H9 (cell line): Measurements from ENCODE around the gene HMGA1. TPM values are rescaled to one million over a fixed set of nuclear protein-coding genes. Genes with fewer than 3 reads are reported as not detected.

ENCODE experiments used
- DNase-seq: peaks from one replicate; pipeline ENCODE4 v3.0.0-alpha.2; 2017
- H2AFZ ChIP-seq: one replicate; pipeline ENCODE4 v1.6.1; 2013; ENCODE audit warnings: mild to moderate bottlenecking, low read length, control low read depth, moderate library complexity
- H2AK5ac ChIP-seq: 2 replicates; pipeline ENCODE4 v1.6.1; 2013; ENCODE audit warnings: low read length, control low read depth, mixed read lengths; ENCODE audit not compliant: insufficient read length
- H2BK120ac ChIP-seq: one replicate; pipeline ENCODE4 v1.6.1; 2013; ENCODE audit warnings: low read depth, mild to moderate bottlenecking, low read length, control low read depth, inconsistent platforms; ENCODE audit not compliant: poor library complexity, severe bottlenecking
- H2BK12ac ChIP-seq: 2 replicates; pipeline ENCODE4 v1.6.1; 2013; ENCODE audit warnings: low read length, control low read depth, mixed read lengths, low read depth; ENCODE audit not compliant: insufficient read length
- H2BK15ac ChIP-seq: 2 replicates; pipeline ENCODE4 v1.6.1; 2013; ENCODE audit warnings: low read depth, low read length, control low read depth
- H2BK20ac ChIP-seq: one replicate; pipeline ENCODE4 v1.6.1; 2013; ENCODE audit warnings: low read depth, mild to moderate bottlenecking, low read length, control low read depth, inconsistent platforms; ENCODE audit not compliant: poor library complexity, severe bottlenecking
- H2BK5ac ChIP-seq: 2 replicates; pipeline ENCODE4 v1.6.1; 2013; ENCODE audit warnings: low read length, control low read depth, mixed read lengths; ENCODE audit not compliant: insufficient read length
- H3K14ac ChIP-seq: 2 replicates; pipeline ENCODE4 v1.6.1; 2013; ENCODE audit warnings: low read length, control low read depth; ENCODE audit not compliant: insufficient read depth
- H3K18ac ChIP-seq: 2 replicates; pipeline ENCODE4 v1.6.1; 2013; ENCODE audit warnings: low read depth, mild to moderate bottlenecking, mixed read lengths, low read length, control low read depth; ENCODE audit not compliant: insufficient read length
- H3K23ac ChIP-seq: 2 replicates; pipeline ENCODE4 v1.6.1; 2013; ENCODE audit warnings: low read length, control low read depth, mixed read lengths, low read depth; ENCODE audit not compliant: insufficient read length
- H3K23me2 ChIP-seq: 2 replicates; pipeline ENCODE4 v1.6.1; 2013; ENCODE audit warnings: low read depth, mild to moderate bottlenecking, mixed read lengths, low read length, control low read depth; ENCODE audit not compliant: insufficient read length, poor library complexity, severe bottlenecking
- H3K27ac ChIP-seq: 2 replicates; pipeline ENCODE4 v1.5.1; 2013; ENCODE audit warnings: low read length, control low read depth, mixed read lengths, low read depth; ENCODE audit not compliant: insufficient read length
- H3K27me3 ChIP-seq: 2 replicates; pipeline ENCODE4 v1.6.1; 2013; ENCODE audit warnings: low read length, control low read depth, inconsistent platforms; ENCODE audit not compliant: insufficient read depth
- H3K4ac ChIP-seq: 2 replicates; pipeline ENCODE4 v1.6.1; 2013; ENCODE audit warnings: low read depth, mild to moderate bottlenecking, control low read depth, inconsistent platforms, low read length, moderate library complexity
- H3K4me1 ChIP-seq: 2 replicates; pipeline ENCODE4 v1.6.1; 2013; ENCODE audit warnings: low read length, control low read depth, inconsistent platforms; ENCODE audit not compliant: insufficient read depth
- H3K4me2 ChIP-seq: 2 replicates; pipeline ENCODE4 v1.6.1; 2013; ENCODE audit warnings: low read length, control low read depth, mixed read lengths; ENCODE audit not compliant: insufficient read length, insufficient read depth
- H3K56ac ChIP-seq: 2 replicates; pipeline ENCODE4 v1.6.1; 2013; ENCODE audit warnings: low read depth, mild to moderate bottlenecking, mixed read lengths, low read length, control low read depth; ENCODE audit not compliant: insufficient read length
- H3K79me1 ChIP-seq: 2 replicates; pipeline ENCODE4 v1.6.1; 2013; ENCODE audit warnings: low read depth, mild to moderate bottlenecking, moderate library complexity, low read length, control low read depth, inconsistent platforms; ENCODE audit not compliant: insufficient read depth, poor library complexity, severe bottlenecking
- H3K79me2 ChIP-seq: 2 replicates; pipeline ENCODE4 v1.6.1; 2013; ENCODE audit warnings: low read length, control low read depth, inconsistent platforms; ENCODE audit not compliant: insufficient read depth
- H3K9ac ChIP-seq: 2 replicates; pipeline ENCODE4 v1.6.1; 2013; ENCODE audit warnings: low read length, control low read depth, mixed read lengths; ENCODE audit not compliant: insufficient read length; ENCODE audit errors: extremely low read depth
- H3K9me3 ChIP-seq: one replicate; pipeline ENCODE4 v1.6.1; 2013; ENCODE audit warnings: low read depth, low read length, inconsistent platforms; ENCODE audit not compliant: control insufficient read depth
- H3T11ph ChIP-seq: one replicate; pipeline ENCODE4 v1.6.1; 2013; ENCODE audit warnings: mild to moderate bottlenecking, low read length, control low read depth, inconsistent platforms
- H4K20me1 ChIP-seq: one replicate; pipeline ENCODE4 v1.6.1; 2013; ENCODE audit not compliant: control insufficient read depth, insufficient read length, insufficient read depth
- H4K5ac ChIP-seq: 2 replicates; pipeline ENCODE4 v1.6.1; 2013; ENCODE audit warnings: low read depth, mild to moderate bottlenecking, mixed read lengths, low read length, control low read depth; ENCODE audit not compliant: insufficient read length
- H4K8ac ChIP-seq: replicated peaks from 2 replicates; pipeline ENCODE4 v1.6.1; 2013; ENCODE audit warnings: low read length, control low read depth, mixed read lengths, low read depth; ENCODE audit not compliant: insufficient read length
- H4K91ac ChIP-seq: 2 replicates; pipeline ENCODE4 v1.6.1; 2013; ENCODE audit warnings: low read depth, mild to moderate bottlenecking, moderate library complexity, mixed read lengths, low read length, control low read depth; ENCODE audit not compliant: insufficient read length
- H3K27ac Mint-ChIP-seq, 3 experiments: 2 replicates in 2 of 3; 3 replicates in 1 of 3; pipeline ENCODE4 v1.8.0; 2020 to 2021; ENCODE audit warnings: mixed read lengths in 3 of 3, mild to moderate bottlenecking in 1 of 3, moderate library complexity in 1 of 3
- H3K27me3 Mint-ChIP-seq: 2 replicates; pipeline ENCODE4 v1.8.0; 2021; ENCODE audit warnings: low read depth, mild to moderate bottlenecking, moderate library complexity, mixed read lengths
- H3K36me3 Mint-ChIP-seq, 3 experiments: 2 replicates in 2 of 3; 3 replicates in 1 of 3; pipeline ENCODE4 v1.8.0; 2020 to 2021; ENCODE audit warnings: low read depth in 3 of 3, mixed read lengths in 3 of 3; ENCODE audit not compliant: insufficient read depth in 1 of 3
- H3K4me1 Mint-ChIP-seq, 2 experiments: 2 replicates each; pipeline ENCODE4 v1.8.0; 2020; ENCODE audit warnings: mixed read lengths in 2 of 2
- H3K4me3 Mint-ChIP-seq, 2 experiments: 2 replicates in 1 of 2; 3 replicates in 1 of 2; pipeline ENCODE4 v1.8.0; 2020 to 2021; ENCODE audit warnings: mild to moderate bottlenecking in 2 of 2, mixed read lengths in 2 of 2, moderate library complexity in 1 of 2
- H3K9me3 Mint-ChIP-seq, 2 experiments: 2 replicates in 1 of 2; 3 replicates in 1 of 2; pipeline ENCODE4 v1.8.0; 2020; ENCODE audit warnings: mild to moderate bottlenecking in 2 of 2, mixed read lengths in 2 of 2, moderate library complexity in 1 of 2
- WGBS: extraction: QIAGEN DNeasy Blood & Tissue Kit; methylation state at CpG from one replicate; pipeline ENCODE4 v1.1.7; 2013; ENCODE audit warnings: missing lambda C conversion rate, low lambda C conversion rate, mixed read lengths; ENCODE audit not compliant: insufficient read length; ENCODE audit errors: extremely low coverage; 5-methylcytosine and 5-hydroxymethylcytosine counted together
- total RNA-seq: library from RNA; stranded (reverse); gene quantifications from 2 replicates; pipeline ENCODE4 v1.2.1, GENCODE V29; 2021
- TF ChIP-seq, protein P1 (sequence below): fragments of 200-600 bp; sonication (generic); conservative IDR thresholded peaks from 3 replicates; pipeline ENCODE4 v1.8.0; 2021; ENCODE audit warnings: antibody characterized with exemption, mild to moderate bottlenecking

HMGA1 gene
- total RNA-seq, 1 experiment from 2014 or later, result 2,116 TPM

DNA sequence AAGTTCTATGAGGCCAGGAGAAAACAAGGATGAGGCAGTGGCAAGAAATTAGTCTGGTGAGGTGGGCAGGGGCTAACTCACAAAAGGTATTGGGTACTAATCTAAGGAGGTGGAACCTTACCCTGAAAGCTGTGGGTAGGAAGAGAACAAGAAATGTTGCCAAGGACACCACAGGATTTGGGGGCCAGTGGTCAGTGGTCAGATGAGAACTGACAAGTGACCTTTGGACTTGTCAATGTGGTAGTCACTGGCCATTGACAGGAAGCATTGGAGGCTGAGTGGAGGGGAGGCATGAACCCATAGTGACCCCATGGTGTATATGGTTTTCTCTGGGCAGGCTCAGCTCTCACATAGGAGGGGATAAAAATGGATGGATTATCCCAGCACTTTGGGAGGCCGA is 37.5 kb downstream of the HMGA1 start:
- Histone ChIP-seq H2BK5ac (no peak overlapping the region), H3K79me2 (no peaks in the 10 kb centered on the region), H4K8ac (no peak overlapping the region), H2BK12ac (no peak overlapping the region), H2BK20ac (no peak overlapping the region), H3K56ac (no peak overlapping the region), H2AK5ac (no peak overlapping the region), H3K4me1 (no peaks in the 10 kb centered on the region), H2BK120ac (no peak overlapping the region), H3K23ac (no peak overlapping the region), H3K9me3 (no peaks in the 10 kb centered on the region), H3T11ph (no peak overlapping the region), H2AFZ (no peak overlapping the region), H3K27me3 (no peaks in the 10 kb centered on the region), H3K9ac (no peak overlapping the region), H3K18ac (no peak overlapping the region), H4K91ac (no peak overlapping the region), H4K20me1 (no peaks in the 10 kb centered on the region), H3K4ac (no peak overlapping the region), H3K14ac (no peak overlapping the region), H3K4me2 (no peak overlapping the region), H2BK15ac (no peak overlapping the region), H3K79me1 (no peaks in the 10 kb centered on the region), H4K5ac (no peak overlapping the region), H3K23me2 (no peaks in the 10 kb centered on the region), H3K27ac (no peak overlapping the region)
- Mint-ChIP-seq H3K4me1 (peaks cover 5 to 7% of the 10 kb centered on the region in 2 experiments), H3K4me3 (no peak overlapping the region), H3K27ac (no peak overlapping the region), H3K27me3 (no peaks in the 10 kb centered on the region), H3K9me3 (no peaks in the 10 kb centered on the region; a peak in 1 of 5 replicates), H3K36me3 (peaks cover 0 to under 1% (median 0%) of the 10 kb centered on the region in 3 experiments; a peak in 1 of 7 replicates)
- no peak for DNase-seq
- TF ChIP-seq, protein P1, sequence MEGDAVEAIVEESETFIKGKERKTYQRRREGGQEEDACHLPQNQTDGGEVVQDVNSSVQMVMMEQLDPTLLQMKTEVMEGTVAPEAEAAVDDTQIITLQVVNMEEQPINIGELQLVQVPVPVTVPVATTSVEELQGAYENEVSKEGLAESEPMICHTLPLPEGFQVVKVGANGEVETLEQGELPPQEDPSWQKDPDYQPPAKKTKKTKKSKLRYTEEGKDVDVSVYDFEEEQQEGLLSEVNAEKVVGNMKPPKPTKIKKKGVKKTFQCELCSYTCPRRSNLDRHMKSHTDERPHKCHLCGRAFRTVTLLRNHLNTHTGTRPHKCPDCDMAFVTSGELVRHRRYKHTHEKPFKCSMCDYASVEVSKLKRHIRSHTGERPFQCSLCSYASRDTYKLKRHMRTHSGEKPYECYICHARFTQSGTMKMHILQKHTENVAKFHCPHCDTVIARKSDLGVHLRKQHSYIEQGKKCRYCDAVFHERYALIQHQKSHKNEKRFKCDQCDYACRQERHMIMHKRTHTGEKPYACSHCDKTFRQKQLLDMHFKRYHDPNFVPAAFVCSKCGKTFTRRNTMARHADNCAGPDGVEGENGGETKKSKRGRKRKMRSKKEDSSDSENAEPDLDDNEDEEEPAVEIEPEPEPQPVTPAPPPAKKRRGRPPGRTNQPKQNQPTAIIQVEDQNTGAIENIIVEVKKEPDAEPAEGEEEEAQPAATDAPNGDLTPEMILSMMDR, result no peak
- no CpG with 5 or more reads among the region's 1 CpG for WGBS
